Testis (tissue), 3 donors: ENCODE measurements around the gene SNAI3. TPM values are rescaled to one million over a fixed set of nuclear protein-coding genes. Genes with fewer than 3 reads are reported as not detected.

Experiments
- DNase-seq: peaks from one replicate; pipeline ENCODE4 v3.0.0-alpha.2; 2019
- H3K27ac ChIP-seq, 2 donors: fragments of 200-600 bp; sonication (generic); one replicate each; pipeline ENCODE4 v1.5.1; 2019
- H3K27me3 ChIP-seq: fragments of 200-600 bp; sonication (generic); one replicate; pipeline ENCODE4 v1.5.1; 2019
- H3K36me3 ChIP-seq: fragments of 200-600 bp; sonication (generic); one replicate; pipeline ENCODE4 v1.5.1; 2017; ENCODE audit warnings: low read depth; ENCODE audit errors: missing control alignments
- H3K4me1 ChIP-seq: fragments of 200-600 bp; sonication (generic); one replicate; pipeline ENCODE4 v1.5.1; 2019
- H3K4me3 ChIP-seq, 2 donors: fragments of 200-600 bp; sonication (generic); one replicate each; pipeline ENCODE4 v1.5.1; 2017 to 2019
- H3K9me3 ChIP-seq: fragments of 200-600 bp; sonication (generic); one replicate; pipeline ENCODE4 v1.5.1; 2017
- POLR2A ChIP-seq: fragments of 450-650 bp; IDR thresholded peaks from one replicate; pipeline ENCODE4 v1.6.1; 2017; ENCODE audit warnings: antibody characterized with exemption, mild to moderate bottlenecking, moderate library complexity
- WGBS, 2 donors: methylation state at CpG; one replicate each; pipeline ENCODE4 v1.1.5; 2018; 5-methylcytosine and 5-hydroxymethylcytosine counted together
- intact Hi-C: fragments of 100-400 bp; cut with DNase I; formaldehyde crosslinking; loops from one replicate; pipeline ENCODE4 v1.15.1; 2023; ENCODE audit warnings: low total_unique reads
- polyA plus RNA-seq: library from polyadenylated mRNA; stranded (reverse); fragments of 350-450 nt; fragmentation: Illumina TruSeq; extraction: RNeasy Lipid Tissue Mini Kit (QIAGEN cat#74804); gene quantifications from one replicate; pipeline ENCODE4 v1.2.3, GENCODE V29; 2014; ENCODE audit warnings: low read depth, low replicate concordance; ENCODE audit not compliant: insufficient read depth
- total RNA-seq, 2 donors: library from RNA; depleted of rRNA; stranded (reverse); fragments of >200 nt; gene quantifications; one replicate each; pipeline ENCODE4 v1.2.3, GENCODE V29; 2016
- TF ChIP-seq, protein P1 (sequence below), 3 experiments: fragments of 450-650 bp in 2 of 3; fragments of 200-600 bp in 1 of 3; sonication (generic) in 1 of 3; IDR thresholded peaks; one replicate each; pipeline ENCODE4 v1.5.1; 2016 to 2019; ENCODE audit warnings: antibody characterized with exemption in 3 of 3, mild to moderate bottlenecking in 2 of 3, moderate library complexity in 1 of 3

The SNAI3 gene
- total and polyA plus RNA-seq, 3 donors from 2014 or later: 1.3 to 3.0 (median 2.5) TPM

DNA sequence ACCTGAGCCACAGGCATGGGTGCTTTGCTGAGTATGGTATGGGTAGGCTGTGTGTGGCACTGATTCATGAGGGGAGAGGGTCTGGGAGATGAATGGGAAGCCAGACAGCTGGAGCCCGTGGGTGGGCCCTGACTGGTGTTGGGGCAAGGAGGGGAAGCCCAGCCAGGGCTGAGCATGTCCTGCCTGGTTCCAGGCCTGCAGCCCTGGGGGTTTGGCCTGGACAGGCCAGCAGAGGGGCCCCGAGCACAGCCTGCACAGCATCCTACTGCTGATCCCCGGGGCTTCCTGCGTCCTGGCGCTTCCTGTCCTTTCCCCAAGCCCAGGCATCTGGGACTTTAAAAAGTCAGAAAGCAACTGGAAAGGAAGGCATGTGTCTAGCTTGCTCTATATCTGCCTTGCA, 18.8 kb downstream of the SNAI3 start:
- no peaks in the 10 kb centered on the region for H3K36me3 ChIP-seq
- H3K4me3 ChIP-seq: no peak overlapping the region
- H3K9me3 ChIP-seq: no peaks in the 10 kb centered on the region
- H3K4me1 ChIP-seq: peaks cover 3% of the 10 kb centered on the region
- no peak overlapping the region for H3K27ac ChIP-seq
- intact Hi-C loops: no loop called here
- no peaks in the 10 kb centered on the region for H3K27me3 ChIP-seq
- 66 to 77% methylated on average over 5 of the region's 5 CpGs for WGBS, 2 donors
- no peak for DNase-seq
- TF ChIP-seq POLR2A: no peak
- TF ChIP-seq, protein P1, sequence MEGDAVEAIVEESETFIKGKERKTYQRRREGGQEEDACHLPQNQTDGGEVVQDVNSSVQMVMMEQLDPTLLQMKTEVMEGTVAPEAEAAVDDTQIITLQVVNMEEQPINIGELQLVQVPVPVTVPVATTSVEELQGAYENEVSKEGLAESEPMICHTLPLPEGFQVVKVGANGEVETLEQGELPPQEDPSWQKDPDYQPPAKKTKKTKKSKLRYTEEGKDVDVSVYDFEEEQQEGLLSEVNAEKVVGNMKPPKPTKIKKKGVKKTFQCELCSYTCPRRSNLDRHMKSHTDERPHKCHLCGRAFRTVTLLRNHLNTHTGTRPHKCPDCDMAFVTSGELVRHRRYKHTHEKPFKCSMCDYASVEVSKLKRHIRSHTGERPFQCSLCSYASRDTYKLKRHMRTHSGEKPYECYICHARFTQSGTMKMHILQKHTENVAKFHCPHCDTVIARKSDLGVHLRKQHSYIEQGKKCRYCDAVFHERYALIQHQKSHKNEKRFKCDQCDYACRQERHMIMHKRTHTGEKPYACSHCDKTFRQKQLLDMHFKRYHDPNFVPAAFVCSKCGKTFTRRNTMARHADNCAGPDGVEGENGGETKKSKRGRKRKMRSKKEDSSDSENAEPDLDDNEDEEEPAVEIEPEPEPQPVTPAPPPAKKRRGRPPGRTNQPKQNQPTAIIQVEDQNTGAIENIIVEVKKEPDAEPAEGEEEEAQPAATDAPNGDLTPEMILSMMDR (IDR thresholded peaks at IDR 0.05): no peak

DNA sequence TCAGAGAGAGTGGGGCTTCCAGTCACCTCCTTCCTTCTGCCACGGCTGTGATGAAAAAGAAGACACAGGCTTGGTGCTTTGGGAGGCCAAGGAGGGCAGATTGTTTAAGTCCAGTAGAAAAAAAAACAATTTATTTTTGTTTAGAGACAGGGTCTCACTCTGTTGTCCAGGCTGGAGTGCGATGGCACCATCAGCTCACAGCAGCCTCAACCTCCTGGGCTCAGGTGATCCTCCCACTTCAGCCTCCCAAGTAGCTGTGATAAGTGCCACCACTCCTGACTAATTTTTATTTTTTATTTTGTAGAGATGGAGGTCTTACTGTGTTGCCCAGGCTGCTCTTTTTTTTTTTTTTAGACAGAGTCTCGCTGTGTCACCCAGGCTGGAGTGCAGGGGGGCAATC, 20.7 kb downstream of the SNAI3 start:
- Histone ChIP-seq H3K27ac (no peak overlapping the region), H3K4me1 (peaks cover 8% of the 10 kb centered on the region), H3K36me3 (no peaks in the 10 kb centered on the region), H3K9me3 (no peaks in the 10 kb centered on the region), H3K27me3 (no peaks in the 10 kb centered on the region), H3K4me3 (no peak overlapping the region)
- TF ChIP-seq POLR2A: no peak
- TF ChIP-seq, protein P1 (IDR thresholded peaks at IDR 0.05): no peak
- WGBS, 2 donors: 90 to 92% methylated on average over 3 of the region's 3 CpGs
- intact Hi-C loops: no loop called here
- DNase-seq: no peak

DNA sequence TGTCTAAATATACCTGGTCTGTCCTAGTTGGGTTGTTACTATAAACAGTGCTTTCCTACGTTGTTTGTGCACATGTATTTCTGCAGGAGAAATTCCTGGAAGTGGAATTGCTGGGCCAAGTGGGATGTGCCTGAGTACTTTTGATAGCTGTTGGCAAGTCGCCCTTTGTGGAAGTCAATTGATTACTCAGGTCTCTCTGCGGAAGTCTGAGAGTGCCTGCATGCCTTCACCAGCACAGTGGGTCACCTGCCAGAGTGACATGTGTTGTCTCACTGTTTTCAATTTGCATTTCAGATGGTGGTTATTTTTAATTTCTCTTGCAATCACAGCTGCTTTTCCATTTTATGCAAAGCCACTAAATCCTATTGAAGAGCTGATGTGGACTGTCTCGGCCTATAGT, 21.2 kb downstream of the SNAI3 start:
- no peak for TF ChIP-seq POLR2A
- TF ChIP-seq, protein P1 (IDR thresholded peaks at IDR 0.05): no peak
- intact Hi-C loops: no loop called here
- Histone ChIP-seq H3K4me1 (peaks cover 8% of the 10 kb centered on the region), H3K27ac (no peak overlapping the region), H3K9me3 (no peaks in the 10 kb centered on the region), H3K4me3 (no peak overlapping the region), H3K27me3 (no peaks in the 10 kb centered on the region), H3K36me3 (no peaks in the 10 kb centered on the region)
- WGBS, 2 donors: 54 to 65% methylated on average over 4 of the region's 4 CpGs
- DNase-seq: no peak

DNA sequence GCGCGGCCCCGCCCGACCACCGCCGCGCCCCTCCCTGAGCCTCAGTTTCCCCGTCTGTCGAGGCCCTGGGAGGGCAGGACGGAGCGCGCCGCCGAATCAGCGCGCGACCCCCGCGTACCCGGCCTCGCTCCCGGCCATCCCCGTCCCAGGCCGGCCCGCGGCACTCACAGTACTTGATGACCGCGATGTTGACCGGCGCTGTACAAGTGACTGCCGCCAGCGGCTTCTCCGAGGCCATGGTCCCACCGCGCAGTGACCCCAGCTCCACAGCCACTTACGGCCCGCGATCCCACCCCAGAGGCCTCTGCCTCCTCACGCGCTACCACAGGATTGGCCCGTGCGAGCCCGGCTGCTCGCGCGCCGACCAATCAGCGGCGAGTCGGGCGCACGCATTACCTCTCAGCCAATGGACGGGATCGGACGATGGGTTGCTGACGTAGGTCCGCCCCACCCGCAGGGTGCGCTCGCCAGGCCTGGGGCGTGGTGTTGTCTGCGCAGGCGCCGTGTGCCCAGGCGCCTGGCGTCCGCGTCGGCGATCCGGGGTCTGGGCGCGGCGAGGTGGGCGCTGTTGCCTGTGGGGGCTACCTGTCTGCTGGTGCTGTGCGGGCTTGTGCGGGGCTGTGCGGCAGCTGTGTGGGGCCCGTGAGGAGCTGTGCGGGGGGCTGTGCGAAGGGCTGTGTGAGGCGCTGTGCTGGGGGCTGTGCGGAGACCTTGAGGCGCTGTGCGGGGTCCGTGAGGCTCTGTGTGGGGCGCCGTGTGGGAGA, 23.3 kb downstream of the SNAI3 start, which contains the start of gene MVD:
MVD (minus strand) TSS at position 249 of the 764 bp plus-strand sequence; CDS start at position 238, 11 bp downstream.
- peak within 1 kb of the TSS; percentile 78 to 87 for H3K27ac ChIP-seq
- no peaks in the 10 kb centered on the region for H3K36me3 ChIP-seq
- no peaks in the 10 kb centered on the region for H3K27me3 ChIP-seq
- TF ChIP-seq, protein P1 (IDR thresholded peaks at IDR 0.05): no peak
- peak; percentile 81 for TF ChIP-seq POLR2A
- WGBS, 2 donors: 1 to 7% methylated on average over 3 to 82 of the region's 88 CpGs
- no peaks in the 10 kb centered on the region for H3K9me3 ChIP-seq
- H3K4me1 ChIP-seq: peaks cover 8% of the 10 kb centered on the region
- intact Hi-C loops: no loop called here
- H3K4me3 ChIP-seq: peak within 1 kb of the TSS; percentile 90 to 94
- peak; percentile 98 for DNase-seq
